ENCODE data around the gene IQCE.

- TF ChIP-seq CTCF (conservative IDR thresholded peaks at IDR 0.05 in 1 of 2, IDR thresholded peaks at IDR 0.05 in 1 of 2; ENCODE audit: low read depth in 1 of 2, low read length in 2 of 2) (no peak), EZH2 (IDR thresholded peaks at IDR 0.05; ENCODE audit: low read length, missing control alignments) (no peak)
Observed at GRCh38 chr7:2650451-2650850, 91.7 kb downstream of the IQCE start.
